RWPE1 (cell line): Measurements from ENCODE around the gene HNRNPF.
A peak's percentile ranks its signal among the peaks of the same experiment; 100 is the strongest.

ENCODE experiments used
- CTCF ChIA-PET: fragments of 350-600 bp; sonication (Branson Sonifier 250); formaldehyde crosslinking; extraction: SDS; loops from one replicate; lab custom pipeline; 2021; lab: Yijun Ruan, JAX
- POLR2A ChIA-PET: fragments of 400-600 bp; formaldehyde crosslinking; extraction: SDS; loops from one replicate; lab custom pipeline; 2020; ENCODE audit warnings: antibody characterized with exemption; ENCODE audit not compliant: low non-redundant PET; lab: Yijun Ruan, JAX
- DNase-seq: peaks from one replicate; pipeline ENCODE4 v3.0.0; 2012; ENCODE audit warnings: low spot score
- H3K27ac ChIP-seq: fragments of 450-650 bp; 2 replicates; pipeline ENCODE4 v1.5.1; 2017
- TF ChIP-seq, protein P1 (sequence below): fragments of 450-650 bp; conservative IDR thresholded peaks from 2 replicates; pipeline ENCODE4 v1.5.1; 2017; ENCODE audit warnings: low read depth, mild to moderate bottlenecking

The HNRNPF gene

DNA sequence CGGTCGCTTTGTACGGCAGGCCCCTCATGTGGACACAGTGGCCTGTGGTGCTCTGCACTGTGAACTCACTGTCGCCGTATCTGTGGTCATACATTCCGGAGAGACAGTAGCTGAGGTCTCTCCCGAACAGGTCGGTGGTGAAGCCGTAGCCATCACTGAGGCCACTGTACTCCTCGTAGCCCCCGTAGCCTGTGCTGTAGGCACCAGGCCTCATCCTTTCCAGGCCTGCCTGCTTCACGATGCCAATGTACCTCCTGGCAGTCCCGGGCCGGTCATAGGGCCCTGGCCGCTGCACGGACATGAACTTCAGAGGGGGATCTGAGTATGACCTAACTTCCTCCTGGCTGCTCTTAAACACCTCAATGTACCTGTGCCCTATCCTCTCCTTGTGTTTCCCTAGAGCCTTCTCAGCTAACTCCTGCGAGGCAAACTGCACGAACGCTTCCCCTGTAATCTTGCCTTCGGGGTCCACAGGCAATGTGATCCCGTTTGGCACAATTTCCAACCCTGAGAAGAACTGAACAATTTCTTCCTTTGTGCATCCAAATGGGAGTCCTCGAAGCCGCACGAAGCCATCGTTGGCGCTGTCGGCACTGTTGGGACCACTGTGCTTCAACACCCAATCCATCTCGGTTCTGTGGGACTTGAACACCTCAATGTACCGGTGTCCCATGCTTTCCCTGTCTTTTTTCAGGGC lies 21.9 kb downstream of the HNRNPF start:
- TF ChIP-seq, protein P1, sequence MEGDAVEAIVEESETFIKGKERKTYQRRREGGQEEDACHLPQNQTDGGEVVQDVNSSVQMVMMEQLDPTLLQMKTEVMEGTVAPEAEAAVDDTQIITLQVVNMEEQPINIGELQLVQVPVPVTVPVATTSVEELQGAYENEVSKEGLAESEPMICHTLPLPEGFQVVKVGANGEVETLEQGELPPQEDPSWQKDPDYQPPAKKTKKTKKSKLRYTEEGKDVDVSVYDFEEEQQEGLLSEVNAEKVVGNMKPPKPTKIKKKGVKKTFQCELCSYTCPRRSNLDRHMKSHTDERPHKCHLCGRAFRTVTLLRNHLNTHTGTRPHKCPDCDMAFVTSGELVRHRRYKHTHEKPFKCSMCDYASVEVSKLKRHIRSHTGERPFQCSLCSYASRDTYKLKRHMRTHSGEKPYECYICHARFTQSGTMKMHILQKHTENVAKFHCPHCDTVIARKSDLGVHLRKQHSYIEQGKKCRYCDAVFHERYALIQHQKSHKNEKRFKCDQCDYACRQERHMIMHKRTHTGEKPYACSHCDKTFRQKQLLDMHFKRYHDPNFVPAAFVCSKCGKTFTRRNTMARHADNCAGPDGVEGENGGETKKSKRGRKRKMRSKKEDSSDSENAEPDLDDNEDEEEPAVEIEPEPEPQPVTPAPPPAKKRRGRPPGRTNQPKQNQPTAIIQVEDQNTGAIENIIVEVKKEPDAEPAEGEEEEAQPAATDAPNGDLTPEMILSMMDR, result no peak
- ChIA-PET CTCF (no interaction called here), POLR2A (no interaction called here)
- DNase-seq, result no peak
- peak overlapping the region; percentile 47 for H3K27ac ChIP-seq

DNA sequence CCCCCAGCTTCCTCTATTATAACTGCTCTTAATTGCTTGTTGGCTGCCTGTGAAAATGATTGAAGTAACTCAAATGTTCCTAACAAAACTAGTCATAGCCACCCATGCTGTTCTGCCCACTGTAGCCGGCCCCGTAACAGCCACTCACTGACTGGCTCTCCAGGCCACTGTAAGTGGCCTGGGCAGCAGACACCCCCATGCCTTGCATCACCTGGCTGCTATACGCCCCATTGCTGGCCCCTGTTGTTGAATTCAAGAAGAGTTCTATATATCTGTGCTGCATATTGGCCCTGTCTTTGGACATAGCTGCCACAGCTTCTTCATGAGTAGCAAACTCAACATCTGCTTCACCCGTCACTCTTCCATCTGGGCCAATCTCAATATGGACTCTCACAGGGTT lies 22.4 kb downstream of the HNRNPF start:
- DNase-seq, result no peak
- POLR2A ChIA-PET, result no interaction called here
- TF ChIP-seq, protein P1, result no peak
- CTCF ChIA-PET, result no interaction called here
- peak overlapping the region; percentile 47 for H3K27ac ChIP-seq

DNA sequence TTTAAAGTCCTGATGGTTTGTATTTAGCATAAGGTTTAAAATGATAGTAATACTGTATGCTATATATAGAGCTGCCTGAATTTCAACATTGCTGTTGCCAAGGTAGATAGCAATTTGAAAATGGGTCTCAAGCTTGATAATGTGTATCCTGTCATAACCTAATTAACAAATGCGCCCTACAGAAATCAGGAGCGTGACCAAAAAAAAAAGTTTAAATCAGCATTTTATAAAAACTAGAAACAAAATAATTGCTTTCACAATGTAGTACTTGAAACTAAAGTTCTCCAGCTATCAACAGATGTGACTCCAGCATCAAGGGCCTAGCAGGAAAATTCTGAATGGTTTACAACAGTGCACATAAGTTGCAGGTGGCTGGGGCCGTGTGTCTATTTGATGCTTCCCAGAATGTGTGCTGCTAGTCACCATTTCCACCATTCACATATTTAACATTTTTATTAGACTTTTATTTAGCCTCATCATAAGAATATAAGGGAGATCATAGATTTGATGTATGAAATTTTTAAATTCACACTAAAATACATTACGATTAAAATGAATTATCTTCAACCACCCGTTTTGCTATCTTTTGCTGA lies 23.5 kb downstream of the HNRNPF start:
- no peak overlapping the region for H3K27ac ChIP-seq
- TF ChIP-seq, protein P1, result no peak
- no peak for DNase-seq
- ChIA-PET CTCF (no interaction called here), POLR2A (no interaction called here)

DNA sequence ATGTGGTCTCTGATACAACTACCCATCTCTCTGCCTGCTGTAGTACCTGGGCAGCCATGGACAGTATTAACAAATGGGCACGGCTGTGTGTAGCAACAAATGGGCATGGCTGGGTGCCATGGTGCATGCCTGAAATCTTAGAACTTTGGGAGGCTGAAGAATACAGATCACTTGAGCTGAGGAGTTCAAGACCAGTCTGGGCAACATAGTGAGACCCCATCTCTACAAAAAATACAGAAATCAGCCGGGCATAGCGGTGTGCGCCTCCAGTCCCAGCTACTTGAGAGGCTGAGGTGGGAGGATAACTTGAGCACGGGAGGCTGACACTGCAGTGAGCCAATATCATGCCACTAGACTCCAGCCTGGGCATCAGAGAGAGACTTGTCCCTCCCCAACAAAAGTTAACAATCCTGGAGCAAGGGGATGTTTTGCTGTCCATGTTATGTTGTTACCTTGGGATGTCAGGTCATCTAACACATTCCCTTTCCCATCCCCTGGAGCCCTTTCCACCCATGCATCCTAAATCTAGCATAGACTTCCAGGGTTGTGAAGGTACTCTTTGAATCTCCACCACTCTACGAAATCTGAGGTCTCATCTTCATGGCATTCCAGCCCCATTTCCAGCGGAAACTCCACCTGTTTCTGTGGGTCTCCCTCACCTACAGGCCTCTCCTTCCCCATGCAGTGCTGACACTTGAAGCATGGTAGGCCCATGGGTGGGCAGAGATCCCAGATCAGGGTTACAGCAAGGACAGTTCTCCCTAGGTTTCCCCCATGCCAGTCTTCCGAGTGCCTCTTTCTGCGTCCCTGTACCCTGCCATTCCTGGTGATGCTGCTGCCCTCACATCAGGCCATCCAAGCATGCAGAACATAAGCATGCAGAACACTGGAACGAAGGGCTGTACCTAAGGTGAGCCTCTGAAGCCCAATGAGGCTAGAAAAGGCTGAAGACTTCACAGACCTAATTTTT lies 24.4 kb downstream of the HNRNPF start:
- DNase-seq, result no peak
- ChIA-PET POLR2A (interaction anchor here (1.0 kb wide), 1 partner anchor 11 kb away, joined by 4 read pairs; no protein-coding TSS in a partner anchor), CTCF (no interaction called here)
- TF ChIP-seq, protein P1, result no peak
- H3K27ac ChIP-seq, result peak overlapping the region; percentile 78

DNA sequence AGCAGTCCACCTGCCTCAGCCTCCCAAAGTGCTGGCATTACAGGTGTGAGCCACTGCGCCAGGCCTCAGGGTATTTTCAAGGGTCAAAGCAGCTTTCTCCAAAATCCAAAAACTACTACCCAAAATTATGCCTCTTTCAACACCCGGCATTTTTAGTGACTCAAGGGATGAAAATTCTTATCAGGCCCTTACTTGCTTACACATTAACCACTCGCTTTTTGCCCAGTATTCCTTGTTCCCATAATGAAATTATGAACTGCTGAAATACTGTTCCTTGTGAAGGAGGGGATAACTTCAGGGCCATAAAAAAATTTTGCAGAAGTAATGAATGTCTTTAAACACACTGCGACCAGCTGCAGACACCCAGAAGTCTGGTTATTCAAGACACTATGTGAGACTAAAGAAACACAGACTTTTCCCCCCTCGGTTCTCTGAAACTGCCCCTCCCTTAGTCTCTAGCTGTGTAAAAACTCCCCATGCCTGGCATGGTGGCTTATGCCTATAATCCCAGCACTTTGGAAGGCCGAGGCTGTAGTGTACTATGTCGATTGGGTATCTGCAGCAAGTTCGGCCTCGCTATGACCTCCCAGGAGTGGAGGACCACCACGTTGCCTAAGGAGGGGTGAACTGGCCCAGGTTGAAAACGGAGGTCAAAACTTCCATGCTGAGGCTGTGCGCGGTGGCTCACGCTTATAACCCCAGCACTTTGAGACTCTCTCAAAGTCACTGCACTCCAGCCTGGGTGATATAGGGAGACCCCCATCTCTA lies 25.6 kb downstream of the HNRNPF start:
- ChIA-PET CTCF (interaction anchor here (0.6 to 0.7 kb wide), 2 partner anchors 12 to 78 kb away, joined by 3 read pairs; no protein-coding TSS in a partner anchor), POLR2A (interaction anchor here (0.7 kb wide), 1 partner anchor 57 kb away, joined by 3 read pairs; no protein-coding TSS in a partner anchor)
- peak overlapping the region; percentile 78 for H3K27ac ChIP-seq
- TF ChIP-seq, protein P1, result no peak
- DNase-seq, result no peak
